Measurements from ENCODE around the gene CNPPD1.
"Not testable (repeated sequence)": the region's sequence is repeated elsewhere in the genome, so short reads cannot be mapped to it uniquely, and the experiment has no call there.

The CNPPD1 gene

GRCh38 chr2:219207134-219207883, 30.6 kb upstream of the CNPPD1 start:
- peak overlapping the region; percentile 70 for H3K4me3 ChIP-seq (ENCODE audit: low read length)
- no peak for TF ChIP-seq CTCF (IDR thresholded peaks at IDR 0.05; ENCODE audit: insufficient read depth, low read depth, low read length, missing control alignments)
- DNase-seq (ENCODE audit: low read depth) = no peak

DNA sequence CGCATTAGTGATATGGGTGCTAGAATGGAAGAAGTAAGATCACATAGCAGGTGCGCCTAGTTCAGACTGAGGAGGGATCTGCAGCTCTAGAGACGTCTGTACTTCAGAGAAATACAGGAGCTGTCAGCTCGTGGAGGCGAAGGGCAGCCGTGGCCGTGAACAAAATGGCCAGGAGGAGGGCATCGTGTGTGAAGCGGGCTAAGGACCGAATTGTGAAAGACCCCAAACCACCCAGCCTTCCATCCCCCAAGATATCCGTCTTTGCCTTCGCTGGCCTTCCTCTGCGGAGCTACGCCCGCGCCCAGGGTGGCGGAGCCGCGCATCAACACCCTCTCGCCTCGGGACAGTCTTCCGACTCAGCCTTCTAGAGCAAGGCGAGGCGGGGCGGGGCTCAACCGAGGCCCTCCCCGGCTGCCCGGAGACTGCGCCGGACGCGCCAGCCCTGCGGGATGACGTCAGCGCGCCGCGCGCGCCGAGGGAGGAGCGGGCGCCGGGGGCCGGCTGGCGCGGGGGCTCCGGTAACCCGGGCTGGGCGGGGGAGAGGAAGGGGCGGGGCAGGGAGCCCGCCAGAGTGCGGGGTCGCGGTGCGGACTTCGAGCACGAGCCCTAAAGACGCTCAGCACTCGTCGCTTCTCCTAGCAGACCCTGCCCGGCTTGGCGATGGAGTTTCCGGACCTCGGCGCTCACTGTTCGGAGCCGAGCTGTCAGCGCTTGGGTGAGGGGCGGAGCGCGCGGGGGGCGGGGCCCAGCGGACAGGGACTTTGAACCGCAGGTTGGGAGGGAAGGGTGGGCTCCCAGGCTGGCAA, 29.8 kb upstream of the CNPPD1 start, which contains the start of gene ZFAND2B:
ZFAND2B (plus strand) TSS at position 455 of the 806 bp plus-strand sequence; CDS start at position 661, 206 bp downstream.
- H3K4me3 ChIP-seq (ENCODE audit: low read length) = peak within 1 kb of the TSS; percentile 70
- peak; percentile 95 for DNase-seq (ENCODE audit: low read depth)
- TF ChIP-seq CTCF (IDR thresholded peaks at IDR 0.05; ENCODE audit: insufficient read depth, low read depth, low read length, missing control alignments) = peak; percentile 9

- H3K4me3 ChIP-seq (ENCODE audit: low read length) = peak overlapping the region; percentile 70
- DNase-seq (ENCODE audit: low read depth) = no peak
- TF ChIP-seq CTCF (IDR thresholded peaks at IDR 0.05; ENCODE audit: insufficient read depth, low read depth, low read length, missing control alignments) = no peak
Measured at GRCh38 chr2:219205981-219206327, 29.2 kb upstream of the CNPPD1 start.

DNA sequence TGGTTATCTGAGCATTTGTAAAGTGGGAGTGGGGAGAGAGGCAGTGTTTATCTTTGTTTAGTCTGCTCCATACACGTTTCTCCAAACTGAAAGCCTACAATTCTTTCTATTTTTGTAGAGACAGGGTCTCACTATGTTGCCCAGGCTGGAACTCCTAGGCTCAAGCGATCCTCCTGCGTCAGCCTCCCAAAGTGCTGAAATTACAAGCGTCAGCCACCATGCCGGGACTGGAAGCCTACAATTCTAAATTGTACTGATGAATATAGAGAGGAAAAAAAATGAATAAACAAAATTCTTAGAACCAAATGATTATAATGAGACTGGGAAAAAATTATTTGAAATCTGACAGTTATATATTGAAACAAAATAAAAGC, 28.4 kb upstream of the CNPPD1 start:
- no peak for DNase-seq (ENCODE audit: low read depth)
- H3K4me3 ChIP-seq (ENCODE audit: low read length) = no peak overlapping the region
- no peak for TF ChIP-seq CTCF (IDR thresholded peaks at IDR 0.05; ENCODE audit: insufficient read depth, low read depth, low read length, missing control alignments)

- no peak overlapping the region for H3K4me3 ChIP-seq (ENCODE audit: low read length)
- DNase-seq (ENCODE audit: low read depth) = no peak
- no peak for TF ChIP-seq CTCF (IDR thresholded peaks at IDR 0.05; ENCODE audit: insufficient read depth, low read depth, low read length, missing control alignments)
Measured at GRCh38 chr2:219204425-219205164, 27.9 kb upstream of the CNPPD1 start.

GRCh38 chr2:219201331-219201730, 24.6 kb upstream of the CNPPD1 start:
- H3K4me3 ChIP-seq (ENCODE audit: low read length); DNase-seq (ENCODE audit: low read depth): not testable (repeated sequence)

DNA sequence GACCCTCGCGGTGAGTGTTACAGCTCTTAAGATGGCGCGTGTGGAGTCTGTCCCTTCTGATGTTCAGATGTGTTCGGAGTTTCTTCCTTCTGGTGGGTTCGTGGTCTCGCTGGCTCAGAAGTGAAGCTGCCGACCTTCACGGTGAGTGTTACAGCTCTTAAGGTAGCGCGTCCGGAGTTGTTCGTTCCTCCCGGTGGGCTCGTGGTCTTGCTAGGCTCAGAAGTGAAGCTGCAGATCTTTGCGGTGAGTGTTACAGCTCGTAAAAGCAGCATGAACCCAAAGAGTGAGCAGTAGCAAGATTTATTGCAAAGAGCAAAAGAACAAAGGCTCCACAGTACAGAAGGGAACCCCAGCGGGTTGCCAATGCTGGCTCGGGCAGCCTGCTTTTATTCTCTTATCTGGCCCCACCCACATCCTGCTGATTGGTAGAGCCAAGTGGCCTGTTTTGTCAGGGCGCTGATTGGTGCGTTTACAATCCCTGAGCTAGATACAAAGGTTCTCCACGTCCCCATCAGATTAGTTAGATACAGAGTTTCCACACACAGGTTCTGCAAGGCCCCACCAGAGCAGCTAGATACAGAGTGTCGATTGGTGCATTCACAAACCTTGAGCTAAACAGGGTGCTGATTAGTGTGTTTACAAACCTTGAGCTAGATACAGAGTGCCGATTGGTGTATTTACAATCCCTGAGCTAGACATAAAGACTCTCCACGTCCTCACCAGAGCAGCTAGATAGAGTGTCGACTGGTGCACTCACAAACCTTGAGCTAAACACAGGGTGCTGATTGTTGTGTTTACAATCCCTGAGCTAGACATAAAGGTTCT, 24.0 kb upstream of the CNPPD1 start:
- DNase-seq (ENCODE audit: low read depth); H3K4me3 ChIP-seq (ENCODE audit: low read length): not testable (repeated sequence)
